Natural killer cell (primary cell): Measurements from ENCODE around the gene CARD11. TPM values are rescaled to one million over a fixed set of nuclear protein-coding genes. Genes with fewer than 3 reads are reported as not detected.

Experiments
- ATAC-seq, 3 donors: fragments of 150-1000 bp in 2 of 3; fragments of 200-7000 bp in 1 of 3; cut with Tn5 transposase; 1 replicate in 1 of 3; 2 replicates in 2 of 3; pipeline ENCODE4 v1.10.0; 2021; ENCODE audit warnings: mild to moderate bottlenecking in 2 of 3, moderate library complexity in 2 of 3
- DNase-seq, 2 donors: peaks; one replicate each; pipeline versions ENCODE4 v3.0.0 to v3.0.0-alpha.2; 2013 to 2021; ENCODE audit warnings: mixed read lengths in 1 of 2
- H3K27ac ChIP-seq: one replicate; pipeline ENCODE4 v1.5.1; 2013; ENCODE audit warnings: mild to moderate bottlenecking, low read length
- H3K27me3 ChIP-seq: one replicate; pipeline ENCODE4 v1.6.1; 2013; ENCODE audit warnings: low read length; ENCODE audit not compliant: control insufficient read depth, insufficient read depth
- H3K36me3 ChIP-seq: one replicate; pipeline ENCODE4 v1.6.1; 2013; ENCODE audit warnings: low read length; ENCODE audit not compliant: control insufficient read depth, insufficient read depth
- H3K4me1 ChIP-seq: one replicate; pipeline ENCODE4 v1.6.1; 2013; ENCODE audit warnings: low read length; ENCODE audit not compliant: control insufficient read depth, insufficient read depth
- H3K4me3 ChIP-seq: one replicate; pipeline ENCODE4 v1.5.1; 2013; ENCODE audit warnings: low read length
- H3K9me3 ChIP-seq: one replicate; pipeline ENCODE4 v1.6.1; 2013; ENCODE audit warnings: low read length; ENCODE audit not compliant: control insufficient read depth, insufficient read depth
- H3K27ac Mint-ChIP-seq, 2 donors: one replicate each; pipeline ENCODE4 v1.8.0; 2022; ENCODE audit warnings: mild to moderate bottlenecking in 2 of 2, mixed read lengths in 2 of 2, moderate library complexity in 1 of 2
- H3K27me3 Mint-ChIP-seq, 2 donors: one replicate each; pipeline ENCODE4 v1.8.0; 2022; ENCODE audit warnings: low read depth in 2 of 2, mixed read lengths in 2 of 2
- H3K36me3 Mint-ChIP-seq: one replicate; pipeline ENCODE4 v1.8.0; 2022; ENCODE audit warnings: mixed read lengths
- H3K4me1 Mint-ChIP-seq, 2 donors: one replicate each; pipeline ENCODE4 v1.8.0; 2022; ENCODE audit warnings: mixed read lengths in 2 of 2
- H3K4me3 Mint-ChIP-seq: one replicate; pipeline ENCODE4 v1.8.0; 2022; ENCODE audit warnings: mild to moderate bottlenecking, moderate library complexity, mixed read lengths
- H3K9me3 Mint-ChIP-seq, 2 donors: one replicate each; pipeline ENCODE4 v1.8.0; 2022; ENCODE audit warnings: mixed read lengths in 2 of 2
- WGBS: methylation state at CpG from one replicate; pipeline ENCODE4 v1.1.7; 2013; ENCODE audit warnings: missing lambda C conversion rate; ENCODE audit not compliant: insufficient coverage; 5-methylcytosine and 5-hydroxymethylcytosine counted together
- intact Hi-C: fragments of 100-400 bp; cut with micrococcal nuclease; formaldehyde crosslinking; loops from one replicate; pipeline ENCODE4 v1.14.2; 2022
- total RNA-seq, 4 donors: library from RNA; stranded (reverse); fragments of 120-200 nt in 1 of 4; gene quantifications; one replicate each; pipeline versions ENCODE4 v1.2.3 to v1.2.4, GENCODE V29; 2013 to 2022
- TF ChIP-seq, protein P1 (sequence below): fragments of 200-600 bp; IDR thresholded peaks from one replicate; pipeline ENCODE4 v1.8.0; 2022; ENCODE audit warnings: antibody characterized with exemption

The CARD11 gene
- total RNA-seq, 3 donors from 2014 or later (not counting 1 experiment from before 2014, with no cell fraction given), result 196 to 233 (median 199) TPM

DNA sequence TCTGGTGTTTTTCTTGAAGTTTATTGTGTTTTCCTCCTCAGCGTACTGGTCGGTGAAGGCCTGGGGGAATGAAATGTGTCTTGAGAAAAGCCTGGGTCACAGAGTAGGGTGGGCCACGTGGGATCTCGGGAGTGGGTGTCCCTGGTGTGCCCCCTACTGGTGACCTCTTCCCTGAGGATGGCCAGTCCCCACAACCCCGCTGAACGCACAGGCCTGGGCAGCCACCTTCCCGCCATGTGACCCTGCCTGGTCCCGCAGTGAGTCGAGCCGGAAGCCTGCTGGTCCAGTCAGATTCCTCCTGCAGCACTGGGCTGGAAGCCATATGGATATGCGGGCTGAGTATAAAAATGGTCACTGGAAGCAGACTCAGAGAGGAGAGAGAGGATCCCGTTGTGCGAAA lies 146.6 kb downstream of the CARD11 start:
- no peak for DNase-seq
- intact Hi-C loops, result no loop called here
- Histone ChIP-seq H3K9me3 (peaks cover 3% of the 10 kb centered on the region), H3K27ac (no peak overlapping the region), H3K4me3 (no peak overlapping the region), H3K27me3 (no peaks in the 10 kb centered on the region), H3K4me1 (peaks cover 42% of the 10 kb centered on the region), H3K36me3 (peaks cover 2% of the 10 kb centered on the region)
- H3K36me3 Mint-ChIP-seq, result no peaks in the 10 kb centered on the region
- no peaks in the 10 kb centered on the region for H3K27me3 Mint-ChIP-seq
- TF ChIP-seq, protein P1, sequence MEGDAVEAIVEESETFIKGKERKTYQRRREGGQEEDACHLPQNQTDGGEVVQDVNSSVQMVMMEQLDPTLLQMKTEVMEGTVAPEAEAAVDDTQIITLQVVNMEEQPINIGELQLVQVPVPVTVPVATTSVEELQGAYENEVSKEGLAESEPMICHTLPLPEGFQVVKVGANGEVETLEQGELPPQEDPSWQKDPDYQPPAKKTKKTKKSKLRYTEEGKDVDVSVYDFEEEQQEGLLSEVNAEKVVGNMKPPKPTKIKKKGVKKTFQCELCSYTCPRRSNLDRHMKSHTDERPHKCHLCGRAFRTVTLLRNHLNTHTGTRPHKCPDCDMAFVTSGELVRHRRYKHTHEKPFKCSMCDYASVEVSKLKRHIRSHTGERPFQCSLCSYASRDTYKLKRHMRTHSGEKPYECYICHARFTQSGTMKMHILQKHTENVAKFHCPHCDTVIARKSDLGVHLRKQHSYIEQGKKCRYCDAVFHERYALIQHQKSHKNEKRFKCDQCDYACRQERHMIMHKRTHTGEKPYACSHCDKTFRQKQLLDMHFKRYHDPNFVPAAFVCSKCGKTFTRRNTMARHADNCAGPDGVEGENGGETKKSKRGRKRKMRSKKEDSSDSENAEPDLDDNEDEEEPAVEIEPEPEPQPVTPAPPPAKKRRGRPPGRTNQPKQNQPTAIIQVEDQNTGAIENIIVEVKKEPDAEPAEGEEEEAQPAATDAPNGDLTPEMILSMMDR, result no peak
- 97% methylated on average over 13 of the region's 13 CpGs for WGBS
- peaks cover 24 to 29% of the 10 kb centered on the region in 2 donors for H3K4me1 Mint-ChIP-seq
- no peak overlapping the region for H3K4me3 Mint-ChIP-seq
- ATAC-seq, result no peak
- no peak overlapping the region for H3K27ac Mint-ChIP-seq
- H3K9me3 Mint-ChIP-seq, result no peaks in the 10 kb centered on the region

DNA sequence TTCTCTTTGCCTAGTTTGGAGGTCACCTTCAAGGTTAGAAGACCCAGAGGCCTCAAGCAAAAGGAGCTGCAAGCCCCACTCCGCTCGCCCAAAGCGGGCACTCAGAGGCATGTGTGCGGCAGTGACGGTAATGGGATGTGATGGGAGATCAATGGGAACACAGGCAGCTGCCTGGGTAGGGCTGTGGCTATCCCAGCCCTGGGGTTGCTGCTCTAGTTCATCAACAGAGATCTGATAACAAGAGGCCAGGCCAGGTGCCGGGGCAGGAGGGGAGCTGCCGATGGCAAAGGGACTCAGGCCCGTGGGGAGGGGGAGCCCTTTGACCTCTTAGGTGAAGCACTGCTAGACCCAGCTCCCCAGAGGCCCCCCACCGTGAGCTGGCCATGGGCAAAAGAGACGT lies 147.5 kb downstream of the CARD11 start:
- WGBS, result 83% methylated on average over 10 of the region's 10 CpGs
- H3K36me3 Mint-ChIP-seq, result no peaks in the 10 kb centered on the region
- no peak overlapping the region for H3K27ac ChIP-seq
- TF ChIP-seq, protein P1, result no peak
- no peak overlapping the region for H3K4me3 ChIP-seq
- H3K27me3 Mint-ChIP-seq, result no peaks in the 10 kb centered on the region
- H3K27ac Mint-ChIP-seq, result peak overlapping the region in 1 of 2 donors; percentile 33
- ATAC-seq (no peak), DNase-seq (no peak)
- no peaks in the 10 kb centered on the region for H3K9me3 Mint-ChIP-seq
- H3K36me3 ChIP-seq, result peaks cover under 1% of the 10 kb centered on the region
- peaks cover 33% of the 10 kb centered on the region for H3K4me1 ChIP-seq
- no peak overlapping the region for H3K4me3 Mint-ChIP-seq
- peaks cover 19 to 22% of the 10 kb centered on the region in 2 donors for H3K4me1 Mint-ChIP-seq
- H3K9me3 ChIP-seq, result peaks cover 3% of the 10 kb centered on the region
- no peaks in the 10 kb centered on the region for H3K27me3 ChIP-seq
- intact Hi-C loops, result no loop called here

DNA sequence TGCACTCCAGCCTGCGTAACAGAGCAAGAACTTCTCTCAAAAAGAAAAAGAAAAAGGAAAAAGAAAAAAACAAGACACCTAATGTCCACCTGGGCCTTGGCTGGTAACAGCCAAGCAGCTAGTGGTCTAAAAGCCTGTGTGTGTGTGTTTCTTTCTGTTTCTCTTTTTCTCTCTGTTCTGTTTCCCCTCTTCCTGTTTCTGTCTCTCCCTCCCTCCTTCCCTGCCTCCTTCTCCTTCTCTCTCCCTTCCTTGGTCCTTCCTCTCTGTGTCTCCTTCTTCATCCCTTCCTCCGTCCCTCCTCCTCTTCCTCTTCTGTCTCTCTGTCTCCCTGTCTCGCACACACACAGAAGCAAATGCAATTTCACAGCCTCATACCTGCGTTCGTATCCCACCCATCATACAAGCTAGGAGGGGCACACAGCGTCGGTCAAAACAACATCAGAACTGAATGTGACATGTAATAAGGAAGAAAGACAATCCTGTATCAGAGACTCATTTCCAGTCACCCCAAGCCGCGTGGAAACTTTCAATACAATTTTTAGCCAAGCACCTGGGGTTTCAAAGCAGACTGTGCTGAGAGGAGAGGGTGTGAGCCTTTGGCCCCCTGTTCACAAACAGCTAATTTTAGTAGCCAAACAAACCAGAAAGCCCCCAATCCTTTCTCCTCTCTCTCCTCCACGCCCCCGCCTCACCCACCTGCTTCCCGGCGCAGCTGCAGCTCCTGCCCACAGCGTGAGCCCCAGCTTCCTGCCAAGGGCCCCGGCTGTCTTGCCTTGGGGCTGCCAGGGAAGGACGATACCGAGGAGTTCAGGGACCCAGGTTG lies 149.3 kb downstream of the CARD11 start:
- H3K27ac Mint-ChIP-seq, result peak overlapping the region; percentile 37 to 85
- TF ChIP-seq, protein P1, result no peak
- intact Hi-C loops, result no loop called here

More for the DNA sequence above, 149.3 kb downstream of the CARD11 start:
- H3K36me3 ChIP-seq, result no peaks in the 10 kb centered on the region
- peak; percentile 61 to 71 (median 66) for ATAC-seq
- Mint-ChIP-seq H3K4me1 (peaks cover 14 to 20% of the 10 kb centered on the region in 2 donors), H3K36me3 (no peaks in the 10 kb centered on the region), H3K27me3 (no peaks in the 10 kb centered on the region), H3K4me3 (peak overlapping the region; percentile 91), H3K9me3 (no peaks in the 10 kb centered on the region)
- peaks cover 3% of the 10 kb centered on the region for H3K9me3 ChIP-seq
- DNase-seq, result peak; percentile 29 to 67
- H3K4me1 ChIP-seq, result peaks cover 31% of the 10 kb centered on the region
- H3K27me3 ChIP-seq, result no peaks in the 10 kb centered on the region
- WGBS, result 2% methylated on average over 15 of the region's 17 CpGs
- H3K4me3 ChIP-seq, result peak overlapping the region; percentile 29
- H3K27ac ChIP-seq, result peak overlapping the region; percentile 22
